HepG2 (cell line): ENCODE data around the gene MRPS11.

Source experiments
- HNRNPH1 ChIP-seq: fragments of 200-400 bp; formaldehyde crosslinking; optimal IDR thresholded peaks from 2 replicates; pipeline ENCODE3; 2017; ENCODE audit warnings: mild to moderate bottlenecking, low read depth, low read length
- NFIC ChIP-seq: IDR thresholded peaks from 2 replicates; pipeline ENCODE4 v1.6.1; 2012; ENCODE audit warnings: mild to moderate bottlenecking, low read length, inconsistent platforms
- PCBP1 ChIP-seq: fragments of 200-400 bp; formaldehyde crosslinking; IDR thresholded peaks from 2 replicates; pipeline ENCODE4 v1.6.1; 2017; ENCODE audit warnings: mild to moderate bottlenecking, low read depth, low read length, borderline replicate concordance
- SP4 ChIP-seq: sonication (generic); formaldehyde crosslinking; IDR thresholded peaks from 2 replicates; pipeline ENCODE4 v1.8.1; 2023; ENCODE audit warnings: mild to moderate bottlenecking, missing genetic modification reagents
- ZFY ChIP-seq: sonication (generic); formaldehyde crosslinking; IDR thresholded peaks from 2 replicates; pipeline ENCODE4 v1.4.0; 2020; ENCODE audit warnings: missing genetic modification reagents

GRCh38 chr15:88454236-88454635 is 13.3 kb upstream of the MRPS11 start:
- TF ChIP-seq SP4 (CRISPR knock-in tag): no peak
- no peak for TF ChIP-seq PCBP1
- TF ChIP-seq HNRNPH1: no peak
- TF ChIP-seq NFIC: no peak
- no peak for TF ChIP-seq ZFY (CRISPR knock-in tag)
